Parathyroid adenoma (tissue), 2 donors: Measurements from ENCODE around the gene EMP3.

Source experiments
- H2AFZ ChIP-seq: fragments of 300-600 bp; sonication (generic); one replicate; pipeline ENCODE4 v1.7.0; 2017; ENCODE audit warnings: antibody characterized with exemption, mild to moderate bottlenecking
- H3K27ac ChIP-seq: fragments of 300-600 bp; sonication (generic); one replicate; pipeline ENCODE4 v1.7.0; 2017
- H3K27me3 ChIP-seq: fragments of 300-600 bp; sonication (generic); one replicate; pipeline ENCODE4 v1.7.0; 2017; ENCODE audit warnings: low read length; ENCODE audit not compliant: control insufficient read depth, insufficient read depth
- H3K36me3 ChIP-seq: fragments of 300-600 bp; sonication (generic); one replicate; pipeline ENCODE4 v1.7.0; 2017; ENCODE audit warnings: low read length; ENCODE audit not compliant: control insufficient read depth, insufficient read depth
- H3K4me1 ChIP-seq: fragments of 300-600 bp; sonication (generic); one replicate; pipeline ENCODE4 v1.7.0; 2017; ENCODE audit warnings: control low read depth
- H3K4me2 ChIP-seq: fragments of 300-600 bp; sonication (generic); one replicate; pipeline ENCODE4 v1.7.0; 2017; ENCODE audit warnings: low read length
- H3K4me3 ChIP-seq: fragments of 300-600 bp; sonication (generic); one replicate; pipeline ENCODE4 v1.7.0; 2017; ENCODE audit warnings: low read depth, low read length
- H3K79me2 ChIP-seq: fragments of 300-600 bp; sonication (generic); one replicate; pipeline ENCODE4 v1.7.0; 2017; ENCODE audit warnings: control low read depth
- H3K9ac ChIP-seq: fragments of 300-600 bp; sonication (generic); one replicate; pipeline ENCODE4 v1.7.0; 2017; ENCODE audit warnings: mild to moderate bottlenecking
- H3K9me3 ChIP-seq: fragments of 300-600 bp; sonication (generic); one replicate; pipeline ENCODE4 v1.7.0; 2017; ENCODE audit warnings: low read length; ENCODE audit not compliant: control insufficient read depth
- CTCF ChIP-seq: fragments of 300-600 bp; sonication (generic); IDR thresholded peaks from one replicate; pipeline ENCODE4 v1.7.0; 2017; ENCODE audit warnings: antibody characterized with exemption, mild to moderate bottlenecking
- donor health status: primary hyperparathyroidism.

EMP3 gene

GRCh38 chr19:48364598-48365348 is 39.4 kb downstream of the EMP3 start:
- Histone ChIP-seq H3K4me3 (peak overlapping the region; percentile 61), H3K27ac (peak overlapping the region; percentile 93), H3K4me2 (peak overlapping the region; percentile 75), H3K9ac (no peak overlapping the region), H2AFZ (peak overlapping the region; percentile 57), H3K79me2 (no peaks in the 10 kb centered on the region), H3K36me3 (no peaks in the 10 kb centered on the region), H3K27me3 (no peaks in the 10 kb centered on the region), H3K9me3 (no peaks in the 10 kb centered on the region), H3K4me1 (peaks cover 10% of the 10 kb centered on the region)
- TF ChIP-seq CTCF, result no peak

GRCh38 chr19:48365602-48366001 is 40.2 kb downstream of the EMP3 start:
- Histone ChIP-seq H3K4me3 (no peak overlapping the region), H3K9ac (no peak overlapping the region), H2AFZ (no peak overlapping the region), H3K27ac (no peak overlapping the region), H3K4me1 (peaks cover 10% of the 10 kb centered on the region), H3K79me2 (no peaks in the 10 kb centered on the region), H3K4me2 (no peak overlapping the region), H3K36me3 (no peaks in the 10 kb centered on the region), H3K27me3 (no peaks in the 10 kb centered on the region), H3K9me3 (no peaks in the 10 kb centered on the region)
- TF ChIP-seq CTCF, result no peak

- Histone ChIP-seq H3K4me2 (no peak overlapping the region), H3K9ac (no peak overlapping the region), H3K27me3 (no peaks in the 10 kb centered on the region), H3K27ac (peak overlapping the region; percentile 13), H3K36me3 (no peaks in the 10 kb centered on the region), H3K4me3 (no peak overlapping the region), H3K79me2 (no peaks in the 10 kb centered on the region), H3K9me3 (no peaks in the 10 kb centered on the region), H2AFZ (peak overlapping the region; percentile 51), H3K4me1 (peaks cover 18% of the 10 kb centered on the region)
- no peak for TF ChIP-seq CTCF
Measured at GRCh38 chr19:48367855-48368254, 42.5 kb downstream of the EMP3 start.

- peak overlapping the region; percentile 47 for H3K27ac ChIP-seq
- peaks cover 17% of the 10 kb centered on the region for H3K4me1 ChIP-seq
- no peaks in the 10 kb centered on the region for H3K79me2 ChIP-seq
- H3K4me3 ChIP-seq, result no peak overlapping the region
- TF ChIP-seq CTCF, result no peak
- no peaks in the 10 kb centered on the region for H3K9me3 ChIP-seq
- no peaks in the 10 kb centered on the region for H3K36me3 ChIP-seq
- H2AFZ ChIP-seq, result peak overlapping the region; percentile 59
- no peaks in the 10 kb centered on the region for H3K27me3 ChIP-seq
- no peak overlapping the region for H3K9ac ChIP-seq
- no peak overlapping the region for H3K4me2 ChIP-seq
Measured at GRCh38 chr19:48368936-48369335, 43.6 kb downstream of the EMP3 start.

- Histone ChIP-seq H3K36me3 (no peaks in the 10 kb centered on the region), H3K4me2 (no peak overlapping the region), H3K27ac (peak overlapping the region; percentile 40), H2AFZ (peak overlapping the region; percentile 72), H3K79me2 (no peaks in the 10 kb centered on the region), H3K4me3 (no peak overlapping the region), H3K27me3 (no peaks in the 10 kb centered on the region), H3K9ac (no peak overlapping the region), H3K9me3 (no peaks in the 10 kb centered on the region), H3K4me1 (peaks cover 17% of the 10 kb centered on the region)
- TF ChIP-seq CTCF, result no peak
Measured at GRCh38 chr19:48370955-48371354, 45.6 kb downstream of the EMP3 start.
